ENCODE results near the gene PRPF8.

PRPF8 gene

DNA sequence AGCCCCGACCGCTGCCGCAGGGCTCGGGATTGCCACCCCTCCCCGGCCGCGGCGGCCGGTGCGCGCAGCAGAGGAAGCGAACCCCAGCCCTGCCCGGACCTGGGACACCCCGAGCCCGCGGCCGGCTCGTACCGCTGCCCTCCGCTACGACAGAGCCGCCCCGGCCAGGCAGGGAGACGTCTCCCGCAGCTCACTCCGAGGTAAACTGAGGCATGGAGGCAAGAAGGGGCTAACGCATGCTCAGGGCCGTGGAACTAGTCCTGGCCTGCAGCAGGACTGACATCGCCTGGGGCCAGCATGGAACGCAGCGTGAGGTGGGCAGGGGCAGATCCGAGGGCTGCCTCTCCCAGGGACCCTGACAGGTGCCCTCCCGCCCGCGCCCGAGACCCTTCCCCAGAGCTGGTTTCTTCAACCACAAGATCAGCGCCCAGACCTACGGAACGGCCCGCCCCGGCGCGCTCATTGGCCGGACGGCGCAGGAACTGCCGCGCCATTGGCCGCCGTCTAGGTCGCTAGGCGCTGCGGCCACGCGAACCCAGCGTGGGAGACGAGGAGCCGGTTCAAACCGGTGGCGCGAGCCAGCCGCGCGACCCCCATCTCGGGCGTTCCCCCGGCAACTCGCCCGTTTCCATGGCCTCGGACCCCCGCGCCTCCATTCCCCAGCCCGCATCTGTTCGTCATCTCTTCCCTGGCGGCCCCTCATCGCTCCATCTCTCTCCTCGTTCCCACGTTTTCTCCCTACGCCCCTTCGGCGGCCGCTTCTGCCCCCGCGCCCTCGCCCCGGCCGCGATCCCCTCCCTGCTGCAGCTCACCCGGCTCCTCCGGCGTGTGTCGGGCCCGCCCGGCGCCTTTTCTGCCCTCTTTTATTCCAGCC, 56.4 kb downstream of the PRPF8 start, which contains the start of gene SLC43A2:
SLC43A2 (minus strand) TSS at position 853 of the 874 bp plus-strand sequence. CDS start 960 bp downstream, outside the sequence.
- H3K36me3 ChIP-seq (ENCODE audit: control insufficient read depth in 5 of 5, insufficient read depth in 5 of 5, low read length in 5 of 5): peaks cover 0 to 8% (median 0%) of the 10 kb centered on the region in 5 donors
- H3K9ac ChIP-seq (ENCODE audit: low read length in 5 of 5): peak within 1 kb of the TSS in 4 of 5 donors; percentile 58 to 77 (median 74)
- peak within 1 kb of the TSS; percentile 53 to 95 (median 74) for H3K4me3 ChIP-seq (ENCODE audit: low read depth in 1 of 5, low read length in 5 of 5)
- H3K27me3 ChIP-seq (ENCODE audit: control insufficient read depth in 5 of 5, insufficient read depth in 4 of 5, low read length in 5 of 5): no peaks in the 10 kb centered on the region
- H3K27ac ChIP-seq (ENCODE audit: low read depth, low read length): peak within 1 kb of the TSS; percentile 84
- no peaks in the 10 kb centered on the region for H3K9me3 ChIP-seq (ENCODE audit: control insufficient read depth in 5 of 5, low read length in 5 of 5)
- H3K4me1 ChIP-seq (ENCODE audit: control insufficient read depth in 5 of 5, insufficient read depth in 5 of 5, low read length in 5 of 5): peaks cover 6 to 63% (median 45%) of the 10 kb centered on the region in 5 donors

DNA sequence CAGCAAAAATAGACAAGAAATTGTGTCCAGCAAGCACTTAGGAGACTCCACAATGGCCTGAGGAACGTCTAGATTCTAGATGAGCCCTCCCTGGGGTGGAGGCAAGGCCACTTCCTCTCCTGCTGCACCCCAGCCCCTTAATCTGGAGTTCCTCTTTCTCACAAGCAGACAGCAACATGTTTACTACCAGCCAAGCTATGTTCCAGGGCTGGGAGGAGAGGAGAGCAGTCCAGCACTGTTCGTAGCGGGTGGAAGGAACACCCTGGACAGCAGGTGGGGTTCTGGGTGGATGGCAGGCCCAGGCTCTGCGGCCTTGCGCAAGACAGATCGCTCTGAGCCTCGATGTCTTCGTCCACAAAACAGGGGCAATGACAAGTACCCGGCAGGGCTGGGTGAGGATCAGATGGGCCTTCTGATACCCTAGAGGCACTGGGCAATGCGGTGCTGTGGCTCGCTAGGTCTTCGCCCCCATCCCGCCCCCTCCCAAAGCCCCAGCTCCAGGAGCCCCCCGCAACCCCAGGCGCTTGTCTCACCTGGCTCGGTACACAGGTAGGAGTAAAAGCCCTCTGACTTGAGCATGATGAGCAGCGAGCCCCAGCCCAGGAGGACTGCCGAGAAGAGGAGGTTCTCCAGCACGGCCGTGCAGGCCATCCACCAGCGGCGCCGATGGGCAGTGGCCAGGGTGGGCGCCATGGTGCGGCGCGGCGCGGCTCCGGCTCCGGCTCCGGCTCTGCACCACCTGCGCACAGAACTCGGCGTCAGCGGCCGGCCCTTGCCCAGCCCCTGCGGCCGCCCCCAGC, 57.3 kb downstream of the PRPF8 start:
- Histone ChIP-seq H3K4me3 (ENCODE audit: low read depth in 1 of 5, low read length in 5 of 5) (peak overlapping the region; percentile 38 to 95 (median 74)), H3K4me1 (ENCODE audit: control insufficient read depth in 5 of 5, insufficient read depth in 5 of 5, low read length in 5 of 5) (peaks cover 6 to 65% (median 48%) of the 10 kb centered on the region in 5 donors), H3K36me3 (ENCODE audit: control insufficient read depth in 5 of 5, insufficient read depth in 5 of 5, low read length in 5 of 5) (peaks cover 0 to 12% (median 3%) of the 10 kb centered on the region in 5 donors), H3K9me3 (ENCODE audit: control insufficient read depth in 5 of 5, low read length in 5 of 5) (no peaks in the 10 kb centered on the region), H3K9ac (ENCODE audit: low read length in 5 of 5) (peak overlapping the region in 4 of 5 donors; percentile 64 to 77 (median 67)), H3K27ac (ENCODE audit: low read depth, low read length) (peak overlapping the region; percentile 84), H3K27me3 (ENCODE audit: control insufficient read depth in 5 of 5, insufficient read depth in 4 of 5, low read length in 5 of 5) (no peaks in the 10 kb centered on the region)

DNA sequence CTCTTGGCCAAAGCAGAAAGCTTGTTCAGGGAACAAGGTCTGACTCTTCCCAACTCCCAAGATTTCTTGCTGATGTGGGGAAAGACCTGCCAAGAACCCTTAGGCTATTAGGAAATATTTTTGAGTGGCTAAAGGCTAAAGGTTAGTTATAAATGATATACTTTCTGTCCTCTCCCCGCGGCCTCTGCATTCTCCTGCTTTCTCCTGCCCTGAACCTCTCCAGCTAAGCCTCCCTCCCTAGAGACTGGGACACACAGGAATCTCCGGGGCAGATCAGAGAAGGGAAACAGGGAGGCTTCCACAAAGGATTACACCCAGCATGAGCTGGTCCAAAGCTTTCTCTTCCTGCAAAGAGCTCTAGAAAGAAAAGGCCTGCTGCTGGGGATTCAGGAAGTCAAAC, 58.3 kb downstream of the PRPF8 start:
- H3K27ac ChIP-seq (ENCODE audit: low read depth, low read length): peak overlapping the region; percentile 84
- no peaks in the 10 kb centered on the region for H3K27me3 ChIP-seq (ENCODE audit: control insufficient read depth in 5 of 5, insufficient read depth in 4 of 5, low read length in 5 of 5)
- no peaks in the 10 kb centered on the region for H3K9me3 ChIP-seq (ENCODE audit: control insufficient read depth in 5 of 5, low read length in 5 of 5)
- H3K4me3 ChIP-seq (ENCODE audit: low read depth in 1 of 5, low read length in 5 of 5): peak overlapping the region; percentile 37 to 95 (median 70)
- H3K4me1 ChIP-seq (ENCODE audit: control insufficient read depth in 5 of 5, insufficient read depth in 5 of 5, low read length in 5 of 5): peaks cover 7 to 70% (median 54%) of the 10 kb centered on the region in 5 donors
- peak overlapping the region in 4 of 5 donors; percentile 5 to 67 (median 66) for H3K9ac ChIP-seq (ENCODE audit: low read length in 5 of 5)
- peaks cover 0 to 18% (median 6%) of the 10 kb centered on the region in 5 donors for H3K36me3 ChIP-seq (ENCODE audit: control insufficient read depth in 5 of 5, insufficient read depth in 5 of 5, low read length in 5 of 5)

GRCh38 chr17:1625581-1625980, 59.1 kb downstream of the PRPF8 start:
- H3K4me3 ChIP-seq (ENCODE audit: low read depth in 1 of 5, low read length in 5 of 5): no peak overlapping the region
- peak overlapping the region; percentile 84 for H3K27ac ChIP-seq (ENCODE audit: low read depth, low read length)
- peaks cover 0 to 24% (median 6%) of the 10 kb centered on the region in 5 donors for H3K36me3 ChIP-seq (ENCODE audit: control insufficient read depth in 5 of 5, insufficient read depth in 5 of 5, low read length in 5 of 5)
- H3K27me3 ChIP-seq (ENCODE audit: control insufficient read depth in 5 of 5, insufficient read depth in 4 of 5, low read length in 5 of 5): no peaks in the 10 kb centered on the region
- peaks cover 7 to 72% (median 61%) of the 10 kb centered on the region in 5 donors for H3K4me1 ChIP-seq (ENCODE audit: control insufficient read depth in 5 of 5, insufficient read depth in 5 of 5, low read length in 5 of 5)
- peak overlapping the region in 2 of 5 donors; percentile 45 to 46 for H3K9ac ChIP-seq (ENCODE audit: low read length in 5 of 5)
- H3K9me3 ChIP-seq (ENCODE audit: control insufficient read depth in 5 of 5, low read length in 5 of 5): no peaks in the 10 kb centered on the region

GRCh38 chr17:1625053-1625452, 59.6 kb downstream of the PRPF8 start:
- peaks cover 0 to 29% (median 6%) of the 10 kb centered on the region in 5 donors for H3K36me3 ChIP-seq (ENCODE audit: control insufficient read depth in 5 of 5, insufficient read depth in 5 of 5, low read length in 5 of 5)
- no peak overlapping the region for H3K4me3 ChIP-seq (ENCODE audit: low read depth in 1 of 5, low read length in 5 of 5)
- no peak overlapping the region for H3K9ac ChIP-seq (ENCODE audit: low read length in 5 of 5)
- H3K4me1 ChIP-seq (ENCODE audit: control insufficient read depth in 5 of 5, insufficient read depth in 5 of 5, low read length in 5 of 5): peaks cover 7 to 71% (median 60%) of the 10 kb centered on the region in 5 donors
- H3K27ac ChIP-seq (ENCODE audit: low read depth, low read length): no peak overlapping the region
- no peaks in the 10 kb centered on the region for H3K9me3 ChIP-seq (ENCODE audit: control insufficient read depth in 5 of 5, low read length in 5 of 5)
- no peaks in the 10 kb centered on the region for H3K27me3 ChIP-seq (ENCODE audit: control insufficient read depth in 5 of 5, insufficient read depth in 4 of 5, low read length in 5 of 5)

DNA sequence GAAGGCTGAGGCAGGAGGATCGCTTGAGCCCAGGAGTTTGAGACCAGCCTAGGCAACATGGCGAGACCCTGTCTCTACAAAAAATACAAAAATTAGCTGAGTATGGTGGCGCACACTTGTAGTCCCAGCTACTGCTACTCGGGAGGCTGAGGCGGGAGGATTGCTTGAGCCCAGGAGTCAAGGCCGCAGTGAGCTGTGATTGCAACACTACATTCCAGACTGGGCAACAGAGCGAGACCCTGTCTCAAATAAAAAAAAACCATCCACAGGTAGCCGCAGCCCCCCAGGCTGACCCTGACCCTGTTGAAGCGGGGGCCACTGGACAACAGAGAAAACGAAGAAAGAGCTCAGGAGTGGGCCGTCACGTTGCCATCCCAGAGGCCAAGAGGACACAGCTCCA, 60.0 kb downstream of the PRPF8 start:
- Histone ChIP-seq H3K4me1 (ENCODE audit: control insufficient read depth in 5 of 5, insufficient read depth in 5 of 5, low read length in 5 of 5) (peaks cover 7 to 67% (median 56%) of the 10 kb centered on the region in 5 donors), H3K9ac (ENCODE audit: low read length in 5 of 5) (no peak overlapping the region), H3K27ac (ENCODE audit: low read depth, low read length) (no peak overlapping the region), H3K9me3 (ENCODE audit: control insufficient read depth in 5 of 5, low read length in 5 of 5) (no peaks in the 10 kb centered on the region), H3K27me3 (ENCODE audit: control insufficient read depth in 5 of 5, insufficient read depth in 4 of 5, low read length in 5 of 5) (no peaks in the 10 kb centered on the region), H3K36me3 (ENCODE audit: control insufficient read depth in 5 of 5, insufficient read depth in 5 of 5, low read length in 5 of 5) (peaks cover 0 to 31% (median 6%) of the 10 kb centered on the region in 5 donors), H3K4me3 (ENCODE audit: low read depth in 1 of 5, low read length in 5 of 5) (no peak overlapping the region)

DNA sequence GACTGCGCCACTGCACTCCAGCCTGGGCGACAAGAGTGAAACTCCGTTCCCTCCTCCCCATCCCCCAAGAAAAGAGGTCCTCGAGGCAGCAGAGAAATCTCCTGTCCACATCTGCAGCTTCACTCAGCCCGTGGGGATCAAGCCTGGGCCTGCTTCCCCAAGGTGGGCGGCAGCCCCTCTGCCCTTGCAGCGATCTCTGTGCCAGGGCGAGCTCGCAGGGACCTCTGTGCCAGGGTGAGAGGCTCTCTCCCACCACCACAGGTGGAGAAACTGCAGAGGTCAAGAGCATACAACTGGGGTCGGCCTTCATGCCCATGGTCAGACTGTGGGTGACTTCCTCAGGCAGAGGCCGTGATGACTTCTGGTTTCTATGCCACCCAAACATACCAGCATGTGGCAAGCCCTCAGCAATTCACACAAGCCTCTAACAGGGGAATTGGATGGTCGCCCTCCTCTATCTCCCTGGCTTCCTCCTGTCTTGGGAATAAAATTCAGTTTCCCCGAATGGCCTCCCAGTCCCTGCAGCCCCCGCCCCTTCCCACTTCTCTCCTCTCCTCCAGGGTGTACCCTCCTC, 61.5 kb downstream of the PRPF8 start:
- Histone ChIP-seq H3K9ac (ENCODE audit: low read length in 5 of 5) (no peak overlapping the region), H3K27ac (ENCODE audit: low read depth, low read length) (no peak overlapping the region), H3K27me3 (ENCODE audit: control insufficient read depth in 5 of 5, insufficient read depth in 4 of 5, low read length in 5 of 5) (no peaks in the 10 kb centered on the region), H3K9me3 (ENCODE audit: control insufficient read depth in 5 of 5, low read length in 5 of 5) (no peaks in the 10 kb centered on the region), H3K4me1 (ENCODE audit: control insufficient read depth in 5 of 5, insufficient read depth in 5 of 5, low read length in 5 of 5) (peaks cover 7 to 61% (median 47%) of the 10 kb centered on the region in 5 donors), H3K36me3 (ENCODE audit: control insufficient read depth in 5 of 5, insufficient read depth in 5 of 5, low read length in 5 of 5) (peaks cover 0 to 37% (median 9%) of the 10 kb centered on the region in 5 donors), H3K4me3 (ENCODE audit: low read depth in 1 of 5, low read length in 5 of 5) (no peak overlapping the region)

GRCh38 chr17:1621273-1621954, 63.3 kb downstream of the PRPF8 start:
- peak overlapping the region in 4 of 5 donors; percentile 40 to 53 (median 46) for H3K4me3 ChIP-seq (ENCODE audit: low read depth in 1 of 5, low read length in 5 of 5)
- peaks cover 0 to 51% (median 12%) of the 10 kb centered on the region in 5 donors for H3K36me3 ChIP-seq (ENCODE audit: control insufficient read depth in 5 of 5, insufficient read depth in 5 of 5, low read length in 5 of 5)
- no peaks in the 10 kb centered on the region for H3K9me3 ChIP-seq (ENCODE audit: control insufficient read depth in 5 of 5, low read length in 5 of 5)
- H3K27me3 ChIP-seq (ENCODE audit: control insufficient read depth in 5 of 5, insufficient read depth in 4 of 5, low read length in 5 of 5): no peaks in the 10 kb centered on the region
- H3K4me1 ChIP-seq (ENCODE audit: control insufficient read depth in 5 of 5, insufficient read depth in 5 of 5, low read length in 5 of 5): peaks cover 4 to 57% (median 30%) of the 10 kb centered on the region in 5 donors
- peak overlapping the region; percentile 86 for H3K27ac ChIP-seq (ENCODE audit: low read depth, low read length)
- peak overlapping the region in 3 of 5 donors; percentile 49 to 75 (median 62) for H3K9ac ChIP-seq (ENCODE audit: low read length in 5 of 5)

- peak overlapping the region; percentile 86 for H3K27ac ChIP-seq (ENCODE audit: low read depth, low read length)
- peaks cover 0 to 56% (median 13%) of the 10 kb centered on the region in 5 donors for H3K36me3 ChIP-seq (ENCODE audit: control insufficient read depth in 5 of 5, insufficient read depth in 5 of 5, low read length in 5 of 5)
- H3K4me1 ChIP-seq (ENCODE audit: control insufficient read depth in 5 of 5, insufficient read depth in 5 of 5, low read length in 5 of 5): peaks cover 1 to 48% (median 21%) of the 10 kb centered on the region in 5 donors
- peak overlapping the region in 1 of 5 donors; percentile 53 for H3K4me3 ChIP-seq (ENCODE audit: low read depth in 1 of 5, low read length in 5 of 5)
- H3K9me3 ChIP-seq (ENCODE audit: control insufficient read depth in 5 of 5, low read length in 5 of 5): no peaks in the 10 kb centered on the region
- peak overlapping the region in 1 of 5 donors; percentile 75 for H3K9ac ChIP-seq (ENCODE audit: low read length in 5 of 5)
- no peaks in the 10 kb centered on the region for H3K27me3 ChIP-seq (ENCODE audit: control insufficient read depth in 5 of 5, insufficient read depth in 4 of 5, low read length in 5 of 5)
These were observed 64.2 kb downstream of the PRPF8 start for GRCh38 chr17:1620486-1620885.

Data from subcutaneous abdominal adipose tissue (tissue), 5 donors.